ENCODE results near the gene NDFIP2. TPM values are rescaled to one million over a fixed set of nuclear protein-coding genes. Genes with fewer than 3 reads are reported as not detected.

The NDFIP2 gene
- total and polyA plus RNA-seq, 2 donors (not counting 3 experiments of a cell fraction or from before 2014, with no cell fraction given): 7.9 to 18.5 TPM

- H3K79me2 ChIP-seq (ENCODE audit: control insufficient read depth, insufficient read depth, low read length): no peaks in the 10 kb centered on the region
- no peak overlapping the region for H3K4me3 ChIP-seq (replicated peaks in 1 of 3; ENCODE audit: insufficient read depth in 1 of 3, low read depth in 1 of 3, low read length in 3 of 3)
- H3K36me3 ChIP-seq (ENCODE audit: control insufficient read depth in 2 of 2, extremely low read depth in 1 of 2, insufficient read depth in 2 of 2, low read length in 2 of 2): no peaks in the 10 kb centered on the region
- H3K9me1 ChIP-seq (replicated peaks; ENCODE audit: control insufficient read depth, extremely low read depth, insufficient read depth, low read length): no peaks in the 10 kb centered on the region
- FAIRE-seq (no peak), DNase-seq (ENCODE audit: low read depth, low spot score) (no peak)
- dilution Hi-C loops (cut with MboI; ENCODE audit: extremely low pct_ligation_motif_present, low sequenced_read_pairs) (no loop called here), intact Hi-C loops (cut with micrococcal nuclease) (no loop called here)
- TF ChIP-seq EZH2 (IDR thresholded peaks at IDR 0.05; ENCODE audit: borderline replicate concordance, low read depth, low read length, severe bottlenecking) (no peak), MYC (IDR thresholded peaks at IDR 0.05; ENCODE audit: low read depth, low read length) (no peak), POLR2AphosphoS5 (IDR thresholded peaks at IDR 0.05; ENCODE audit: insufficient read depth, low read depth, low read length) (no peak), MAX (IDR thresholded peaks at IDR 0.05; ENCODE audit: insufficient read depth, insufficient read length) (no peak), FOS (IDR thresholded peaks at IDR 0.05; ENCODE audit: borderline replicate concordance, insufficient read depth, low read length) (no peak)
- no peaks in the 10 kb centered on the region for H3K4me1 ChIP-seq (ENCODE audit: control insufficient read depth, extremely low read depth, insufficient read depth, low read length)
- no peaks in the 10 kb centered on the region for H4K20me1 ChIP-seq (replicated peaks; ENCODE audit: control insufficient read depth, extremely low read depth, insufficient read depth, low read length)
- no TSS peak for BruUV-seq (replicated peaks)
- CTCF ChIA-PET: interaction anchor here (1.3 to 4.2 kb wide), 2 partner anchors 17 to 19 kb away, joined by 3 to 26 read pairs; no protein-coding TSS in a partner anchor
- H3K27me3 ChIP-seq (ENCODE audit: control insufficient read depth in 2 of 2, insufficient read depth in 2 of 2, low read length in 2 of 2): no peaks in the 10 kb centered on the region
- no peak overlapping the region for H3K9ac ChIP-seq (replicated peaks; ENCODE audit: extremely low read depth, insufficient read depth, low read length)
- POLR2A ChIA-PET: no interaction called here
- no peaks in the 10 kb centered on the region for H3K9me3 ChIP-seq (replicated peaks; ENCODE audit: control insufficient read depth, insufficient read depth, low read length)
- no peak overlapping the region for H2AFZ ChIP-seq (ENCODE audit: low read depth, low read length)
- no peak overlapping the region for H3K27ac ChIP-seq (ENCODE audit: insufficient read depth, low read depth, low read length)
- no peak overlapping the region for H3K4me2 ChIP-seq (ENCODE audit: insufficient read depth, low read length)
These were observed 39.9 kb upstream of the NDFIP2 start for GRCh38 chr13:79440958-79441528.

- H4K20me1 ChIP-seq (replicated peaks; ENCODE audit: control insufficient read depth, extremely low read depth, insufficient read depth, low read length): no peaks in the 10 kb centered on the region
- no TSS peak for BruUV-seq (replicated peaks)
- ChIA-PET POLR2A (no interaction called here), CTCF (interaction anchor here (1.2 to 4.2 kb wide), 4 partner anchors 18 to 99 kb away, joined by 3 to 26 read pairs (median 4); no protein-coding TSS in a partner anchor)
- no peak overlapping the region for H3K9ac ChIP-seq (replicated peaks; ENCODE audit: extremely low read depth, insufficient read depth, low read length)
- intact Hi-C loops (cut with micrococcal nuclease) (no loop called here), dilution Hi-C loops (cut with MboI; ENCODE audit: extremely low pct_ligation_motif_present, low sequenced_read_pairs) (no loop called here)
- TF ChIP-seq POLR2A (IDR thresholded peaks at IDR 0.05; ENCODE audit: low read depth, low read length): no peak
- no peak for TF ChIP-seq FOS (IDR thresholded peaks at IDR 0.05; ENCODE audit: borderline replicate concordance, insufficient read depth, low read length)
- no peak for TF ChIP-seq GATA2 (IDR thresholded peaks at IDR 0.05; ENCODE audit: insufficient read depth, insufficient read length, low read depth, low read length)
- TF ChIP-seq POLR2AphosphoS5 (IDR thresholded peaks at IDR 0.05; ENCODE audit: insufficient read depth, low read depth, low read length): no peak
- no peak for TF ChIP-seq CTCF (IDR thresholded peaks at IDR 0.05; ENCODE audit: extremely low read depth in 1 of 2, insufficient read depth in 1 of 2, low read depth in 1 of 2, low read length in 2 of 2)
- no peak for TF ChIP-seq EZH2 (IDR thresholded peaks at IDR 0.05; ENCODE audit: borderline replicate concordance, low read depth, low read length, severe bottlenecking)
- no peak for TF ChIP-seq JUN (IDR thresholded peaks at IDR 0.05; ENCODE audit: borderline replicate concordance, insufficient read depth, insufficient read length, low read depth)
- TF ChIP-seq MAX (IDR thresholded peaks at IDR 0.05; ENCODE audit: insufficient read depth, insufficient read length): no peak
- TF ChIP-seq MYC (IDR thresholded peaks at IDR 0.05; ENCODE audit: low read depth, low read length): no peak
- DNase-seq (ENCODE audit: low read depth, low spot score) (no peak), FAIRE-seq (no peak)
- H2AFZ ChIP-seq (ENCODE audit: low read depth, low read length): no peak overlapping the region
- H3K4me2 ChIP-seq (ENCODE audit: insufficient read depth, low read length): no peak overlapping the region
- no peaks in the 10 kb centered on the region for H3K9me3 ChIP-seq (replicated peaks; ENCODE audit: control insufficient read depth, insufficient read depth, low read length)
- H3K4me1 ChIP-seq (ENCODE audit: control insufficient read depth, extremely low read depth, insufficient read depth, low read length): no peaks in the 10 kb centered on the region
- H3K36me3 ChIP-seq (ENCODE audit: control insufficient read depth in 2 of 2, extremely low read depth in 1 of 2, insufficient read depth in 2 of 2, low read length in 2 of 2): no peaks in the 10 kb centered on the region
- no peak overlapping the region for H3K4me3 ChIP-seq (replicated peaks in 1 of 3; ENCODE audit: insufficient read depth in 1 of 3, low read depth in 1 of 3, low read length in 3 of 3)
- H3K9me1 ChIP-seq (replicated peaks; ENCODE audit: control insufficient read depth, extremely low read depth, insufficient read depth, low read length): no peaks in the 10 kb centered on the region
- H3K79me2 ChIP-seq (ENCODE audit: control insufficient read depth, insufficient read depth, low read length): no peaks in the 10 kb centered on the region
- H3K27ac ChIP-seq (ENCODE audit: insufficient read depth, low read depth, low read length): no peak overlapping the region
- no peaks in the 10 kb centered on the region for H3K27me3 ChIP-seq (ENCODE audit: control insufficient read depth in 2 of 2, insufficient read depth in 2 of 2, low read length in 2 of 2)
These were observed 38.7 kb upstream of the NDFIP2 start for GRCh38 chr13:79442221-79442620.

All from endothelial cell of umbilical vein (primary cell).